GM19238 (cell line): ENCODE measurements around the gene RPS6KC1.
"Not testable (repeated sequence)": the region's sequence is repeated elsewhere in the genome, so short reads cannot be mapped to it uniquely, and the experiment has no call there.

Experiments used
- DNase-seq: peaks from one replicate; pipeline ENCODE4 v3.0.0; 2011; ENCODE audit warnings: low spot score; ENCODE audit not compliant: insufficient read length

RPS6KC1 gene

GRCh38 chr1:213051127-213051880, at the start of gene RPS6KC1:
RPS6KC1 (plus strand) TSS chr1:213051241; CDS start chr1:213051405, 164 bp downstream.
- peak; percentile 82 for DNase-seq

GRCh38 chr1:213003256-213003655, 47.8 kb upstream of the RPS6KC1 start:
- no peak for DNase-seq

- DNase-seq, result no peak
Observed at GRCh38 chr1:213008564-213008963, 42.5 kb upstream of the RPS6KC1 start.

GRCh38 chr1:213014642-213015041, 36.4 kb upstream of the RPS6KC1 start:
- DNase-seq, result no peak

GRCh38 chr1:213015099-213016050, 35.7 kb upstream of the RPS6KC1 start, which contains the start of gene ANGEL2:
ANGEL2 (minus strand) TSS chr1:213015867; CDS start chr1:213015671, 196 bp downstream.
- peak; percentile 81 for DNase-seq

- DNase-seq, result no peak
Observed at GRCh38 chr1:213017447-213018273, 33.4 kb upstream of the RPS6KC1 start.

- no peak for DNase-seq
Observed at GRCh38 chr1:213019450-213019849, 31.6 kb upstream of the RPS6KC1 start.

GRCh38 chr1:213020016-213020415, 31.0 kb upstream of the RPS6KC1 start:
- no peak for DNase-seq

GRCh38 chr1:213027024-213027423, 24.0 kb upstream of the RPS6KC1 start:
- not testable (repeated sequence) for DNase-seq

- DNase-seq, result no peak
Observed at GRCh38 chr1:213032651-213033050, 18.4 kb upstream of the RPS6KC1 start.

- DNase-seq, result no peak
Observed at GRCh38 chr1:213034713-213035112, 16.3 kb upstream of the RPS6KC1 start.

- no peak for DNase-seq
Observed at GRCh38 chr1:213035573-213035972, 15.5 kb upstream of the RPS6KC1 start.

GRCh38 chr1:213041443-213041842, 9.6 kb upstream of the RPS6KC1 start:
- no peak for DNase-seq

- DNase-seq, result not testable (repeated sequence)
Observed at GRCh38 chr1:213045321-213046226, 5.5 kb upstream of the RPS6KC1 start.

- DNase-seq, result no peak
Observed at GRCh38 chr1:213049232-213049631, 1.8 kb upstream of the RPS6KC1 start.

GRCh38 chr1:213050745-213051126, 305 bp upstream of the RPS6KC1 start:
- no peak for DNase-seq

GRCh38 chr1:213051881-213052202, 801 bp downstream of the RPS6KC1 start:
- DNase-seq, result no peak

- DNase-seq, result no peak
Observed at GRCh38 chr1:213053455-213053854, 2.4 kb downstream of the RPS6KC1 start.

- DNase-seq, result no peak
Observed at GRCh38 chr1:213054142-213054541, 3.1 kb downstream of the RPS6KC1 start.
